K562 (cell line): Measurements from ENCODE around the gene C10orf105. TPM values are rescaled to one million over a fixed set of nuclear protein-coding genes. Genes with fewer than 3 reads are reported as not detected.

Experiments used
- ATAC-seq: fragments of 200-7000 bp; cut with Tn5 transposase; 3 replicates; pipeline ENCODE4 v1.9.1; 2020; ENCODE audit warnings: moderate library complexity
- BruUV-seq: library from RNA; stranded (reverse); fragments of 400-500 nt; replicated peaks from 2 replicates; lab custom pipeline; 2021; lab: Mats Ljungman, UMichigan
- CTCF ChIA-PET: fragments of 300-600 bp; formaldehyde crosslinking; extraction: SDS; loops from one replicate; lab custom pipeline; 2021; ENCODE audit warnings: low intra/inter-chr PET ratio; lab: Yijun Ruan, JAX
- POLR2A ChIA-PET: fragments of 300-600, 350-650 bp; sonication (Branson Sonifier 250); formaldehyde crosslinking; extraction: SDS; loops from one replicate; lab custom pipeline; 2021; ENCODE audit warnings: antibody characterized with exemption, inconsistent platforms; lab: Yijun Ruan, JAX
- DNase-seq, 4 experiments: peaks; one replicate each; pipeline versions ENCODE4 v3.0.0 to v3.0.0-alpha.2; 2011 to 2018; ENCODE audit warnings: low spot score in 3 of 4, mixed read lengths in 3 of 4; ENCODE audit errors: extremely low read depth in 1 of 4
- FAIRE-seq: peaks from 2 replicates; lab custom pipeline; 2011; peaks lifted over from hg19 to GRCh38; lab: Jason Lieb, UNC
- H2AFZ ChIP-seq: 2 replicates; pipeline ENCODE4 v1.6.0; 2011; ENCODE audit warnings: low read depth, low read length, control low read depth, inconsistent platforms
- H3K27ac ChIP-seq: fragments of 200-600 bp; 3 replicates; pipeline ENCODE4 v1.8.0; 2011; ENCODE audit warnings: low read depth, mild to moderate bottlenecking, control low read depth, inconsistent platforms, low read length, moderate library complexity, mixed read lengths; ENCODE audit errors: extremely low read depth
- H3K27me3 ChIP-seq, 2 experiments: fragments of 300-600 bp in 1 of 2; 2 replicates in 1 of 2; 3 replicates in 1 of 2; pipeline versions ENCODE4 v1.6.0 to v1.8.0; 2011; ENCODE audit warnings: inconsistent platforms in 2 of 2, low read length in 2 of 2, mild to moderate bottlenecking in 1 of 2, mixed read lengths in 1 of 2, moderate library complexity in 1 of 2; ENCODE audit not compliant: control insufficient read depth in 2 of 2, insufficient read depth in 2 of 2
- H3K36me3 ChIP-seq: fragments of 300-600 bp; 3 replicates; pipeline ENCODE4 v1.8.0; 2011; ENCODE audit warnings: mild to moderate bottlenecking, low read length, inconsistent platforms; ENCODE audit not compliant: control insufficient read depth, insufficient read depth
- H3K4me1 ChIP-seq, 2 experiments: fragments of 200-600 bp in 1 of 2; replicated peaks in 1 of 2; 2 replicates in 1 of 2; 3 replicates in 1 of 2; pipeline versions ENCODE4 v1.5.1 to v1.8.0; 2011; ENCODE audit warnings: inconsistent platforms in 2 of 2, low read length in 2 of 2, mild to moderate bottlenecking in 1 of 2, mixed read lengths in 1 of 2, moderate library complexity in 1 of 2; ENCODE audit not compliant: control insufficient read depth in 2 of 2, insufficient read depth in 2 of 2
- H3K4me2 ChIP-seq: 2 replicates; pipeline ENCODE4 v1.6.1; 2011; ENCODE audit warnings: low read length, control low read depth, inconsistent platforms, mixed read lengths; ENCODE audit not compliant: insufficient read depth
- H3K4me3 ChIP-seq: fragments of 200-600 bp; sonication (generic), shearing (Covaris generic); 2 replicates; pipeline ENCODE4 v1.5.1; 2016; ENCODE audit warnings: control low read depth, inconsistent platforms
- H3K79me2 ChIP-seq: fragments of 200-600 bp; 3 replicates; pipeline ENCODE4 v1.8.0; 2011; ENCODE audit warnings: low read length, inconsistent platforms; ENCODE audit not compliant: control insufficient read depth, insufficient read depth
- H3K9ac ChIP-seq, 2 experiments: 2 replicates each; pipeline versions ENCODE4 v1.6.0 to v1.6.1; 2011; ENCODE audit warnings: low read depth in 2 of 2, low read length in 2 of 2, control low read depth in 1 of 2, inconsistent platforms in 1 of 2, mild to moderate bottlenecking in 1 of 2, mixed read lengths in 1 of 2; ENCODE audit not compliant: insufficient read depth in 1 of 2
- H3K9me1 ChIP-seq: one replicate; pipeline ENCODE4 v1.6.0; 2011; ENCODE audit warnings: inconsistent platforms, mild to moderate bottlenecking, low read length, moderate library complexity; ENCODE audit not compliant: control insufficient read depth, insufficient read depth
- H3K9me3 ChIP-seq: replicated peaks from 2 replicates; pipeline ENCODE4 v1.5.1; 2011; ENCODE audit warnings: low read depth, low read length, inconsistent platforms; ENCODE audit not compliant: control insufficient read depth, insufficient read depth
- H4K20me1 ChIP-seq: replicated peaks from 2 replicates; pipeline ENCODE4 v1.6.1; 2011; ENCODE audit warnings: low read length, inconsistent platforms, mixed read lengths; ENCODE audit not compliant: control insufficient read depth, insufficient read depth
- HDAC1 ChIP-seq, 2 experiments: fragments of 450-650 bp; IDR thresholded peaks; 2 replicates each; pipeline ENCODE4 v1.6.1; 2016 to 2017; ENCODE audit warnings: inconsistent platforms in 1 of 2, mild to moderate bottlenecking in 1 of 2, moderate library complexity in 1 of 2
- HNRNPLL ChIP-seq: fragments of 200-400 bp; formaldehyde crosslinking; IDR thresholded peaks from 2 replicates; pipeline ENCODE4 v1.6.1; 2017; ENCODE audit warnings: low read length, low read depth, mild to moderate bottlenecking; ENCODE audit not compliant: poor library complexity, severe bottlenecking
- RAD21 ChIP-seq, 2 experiments: fragments of 250-450 bp in 1 of 2; fragments of 450-650 bp in 1 of 2; sonication (Bioruptor Pico) in 1 of 2; formaldehyde crosslinking in 1 of 2; IDR thresholded peaks in 1 of 2; conservative IDR thresholded peaks in 1 of 2; 2 replicates each; pipeline versions ENCODE4 v1.4.0 to v1.8.0; 2020 to 2022; ENCODE audit warnings: mild to moderate bottlenecking in 2 of 2, moderate library complexity in 1 of 2
- WGBS: fragments of 100-300 bp; shearing (Covaris generic); methylation state at CpG from one replicate; pipeline ENCODE4 v1.1.6; 2016; ENCODE audit warnings: low coverage, mixed read lengths; ENCODE audit not compliant: insufficient coverage; ENCODE audit errors: missing lambda C conversion rate; 5-methylcytosine and 5-hydroxymethylcytosine counted together
- in situ Hi-C: fragments of 300-500 bp; cut with MboI; formaldehyde crosslinking; loops from 4 replicates; pipeline ENCODE4 v1.15.0; 2018; ENCODE audit warnings: inconsistent platforms, mixed read lengths
- intact Hi-C: fragments of 100-400 bp; cut with micrococcal nuclease; formaldehyde crosslinking; loops from 2 replicates; pipeline ENCODE4 v1.14.2; 2022
- polyA plus RNA-seq, 8 experiments: library from polyadenylated mRNA; depleted of rRNA in 4 of 8; stranded (reverse) in 5 of 8; unstranded in 3 of 8; fragments of >200 nt; fragmentation: Nextera tagmentation in 2 of 8; fragmentation: Illumina TruSeq in 1 of 8; extraction: Ambion mirVana in 2 of 8; extraction: Trizol in 1 of 8; gene quantifications; 2 replicates each; pipeline versions ENCODE4 v1.2.1 to v1.2.3, GENCODE V29; 2011 to 2014; ENCODE audit warnings: inconsistent platforms in 1 of 8, missing spikeins in 1 of 8
- total RNA-seq, 7 experiments: library from RNA; depleted of rRNA in 6 of 7; stranded (reverse); fragments of >200 nt in 6 of 7; fragmentation: Illumina TruSeq in 2 of 7; extraction: Trizol in 2 of 7; gene quantifications; 2 replicates each; pipeline versions ENCODE4 v1.2.1 to v1.2.3, GENCODE V29; 2011 to 2021; ENCODE audit warnings: low replicate concordance in 1 of 7
- TF ChIP-seq, protein P1 (sequence below), 3 experiments: IDR thresholded peaks in 2 of 3; conservative IDR thresholded peaks in 1 of 3; 2 replicates each; pipeline ENCODE4 v1.5.1; 2011 to 2012; ENCODE audit warnings: low read length in 3 of 3, mild to moderate bottlenecking in 3 of 3, control low read depth in 2 of 3, improper control_type of control experiment in 1 of 3, inconsistent platforms in 1 of 3, low read depth in 1 of 3, mixed read lengths in 1 of 3, moderate library complexity in 1 of 3; ENCODE audit not compliant: insufficient read depth in 2 of 3

Gene C10orf105
- total and polyA plus RNA-seq, 9 of the 15 experiments (the other 6 are each of a cell fraction or from before 2014, with no cell fraction given) = 0.03 to 0.25 (median 0.04) TPM; not detected in 3

DNA sequence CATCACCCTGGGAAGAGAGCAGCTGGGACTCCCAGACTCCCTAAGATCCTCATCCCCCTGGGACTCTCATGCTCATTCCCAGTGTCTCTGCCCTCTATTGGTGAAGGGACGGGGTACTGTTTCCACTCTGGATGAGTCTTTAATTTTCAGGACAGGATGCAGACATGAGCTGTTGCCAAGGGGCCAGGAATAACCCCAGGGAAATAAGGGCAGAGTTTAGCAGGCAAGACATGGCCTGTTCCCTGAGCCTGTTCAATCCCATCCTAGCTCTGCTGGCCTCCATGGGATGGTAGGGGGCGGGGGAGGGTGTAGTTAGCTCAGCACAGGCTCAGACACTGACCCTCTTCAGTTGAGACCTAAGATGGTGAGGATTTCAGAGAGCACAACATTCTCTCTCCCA, 14.0 kb downstream of the C10orf105 start:
- H3K9me1 ChIP-seq = no peaks in the 10 kb centered on the region
- no peak overlapping the region for H3K4me2 ChIP-seq
- TF ChIP-seq RAD21 (CRISPR knock-in tag; conservative IDR thresholded peaks at IDR 0.05 in 1 of 2, IDR thresholded peaks at IDR 0.05 in 1 of 2) (0 out of 4 replicates have a peak, but pooled peaks of 1 of the 2 experiments have one; percentile 5), HNRNPLL (no peak), HDAC1 (IDR thresholded peaks at IDR 0.05) (no peak)
- TF ChIP-seq, protein P1, sequence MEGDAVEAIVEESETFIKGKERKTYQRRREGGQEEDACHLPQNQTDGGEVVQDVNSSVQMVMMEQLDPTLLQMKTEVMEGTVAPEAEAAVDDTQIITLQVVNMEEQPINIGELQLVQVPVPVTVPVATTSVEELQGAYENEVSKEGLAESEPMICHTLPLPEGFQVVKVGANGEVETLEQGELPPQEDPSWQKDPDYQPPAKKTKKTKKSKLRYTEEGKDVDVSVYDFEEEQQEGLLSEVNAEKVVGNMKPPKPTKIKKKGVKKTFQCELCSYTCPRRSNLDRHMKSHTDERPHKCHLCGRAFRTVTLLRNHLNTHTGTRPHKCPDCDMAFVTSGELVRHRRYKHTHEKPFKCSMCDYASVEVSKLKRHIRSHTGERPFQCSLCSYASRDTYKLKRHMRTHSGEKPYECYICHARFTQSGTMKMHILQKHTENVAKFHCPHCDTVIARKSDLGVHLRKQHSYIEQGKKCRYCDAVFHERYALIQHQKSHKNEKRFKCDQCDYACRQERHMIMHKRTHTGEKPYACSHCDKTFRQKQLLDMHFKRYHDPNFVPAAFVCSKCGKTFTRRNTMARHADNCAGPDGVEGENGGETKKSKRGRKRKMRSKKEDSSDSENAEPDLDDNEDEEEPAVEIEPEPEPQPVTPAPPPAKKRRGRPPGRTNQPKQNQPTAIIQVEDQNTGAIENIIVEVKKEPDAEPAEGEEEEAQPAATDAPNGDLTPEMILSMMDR (IDR thresholded peaks at IDR 0.05 in 2 of 3, conservative IDR thresholded peaks at IDR 0.05 in 1 of 3; ENCODE audit: insufficient read depth in 2 of 3, low read depth in 1 of 3, low read length in 3 of 3) = 0 out of 6 replicates have a peak, but pooled peaks of 2 of the 3 experiments have one; percentile 1 to 15
- no peaks in the 10 kb centered on the region for H3K9me3 ChIP-seq
- no peak overlapping the region; a peak in 1 of 4 replicates for H3K9ac ChIP-seq
- intact Hi-C loops (loop anchor here (5.0 to 10.0 kb wide), 2 partner anchors 83 to 189 kb away; no protein-coding TSS in a partner anchor), in situ Hi-C loops (loop anchor here (10.0 kb wide), 1 partner anchor 321 kb away; no protein-coding TSS in a partner anchor)
- H2AFZ ChIP-seq = no peak overlapping the region
- ATAC-seq (no peak), DNase-seq (no peak), FAIRE-seq (no peak)
- H3K36me3 ChIP-seq = no peaks in the 10 kb centered on the region
- H3K27ac ChIP-seq = no peak overlapping the region
- 28% methylated on average over 2 of the region's 2 CpGs for WGBS
- H3K4me1 ChIP-seq = peaks cover 4 to 55% of the 10 kb centered on the region in 2 experiments; a peak in 4 of 5 replicates
- H3K27me3 ChIP-seq = no peaks in the 10 kb centered on the region
- H3K79me2 ChIP-seq = no peaks in the 10 kb centered on the region
- ChIA-PET POLR2A (interaction anchor here (0.7 kb wide), 1 partner anchor 64 kb away, joined by 3 read pairs; no protein-coding TSS in a partner anchor), CTCF (no interaction called here)
- BruUV-seq = no TSS peak
- H3K4me3 ChIP-seq = no peak overlapping the region
- H4K20me1 ChIP-seq = no peaks in the 10 kb centered on the region
